ENCODE measurements around the gene HBG1. TPM values are rescaled to one million over a fixed set of nuclear protein-coding genes. Genes with fewer than 3 reads are reported as not detected.

The HBG1 gene
- total RNA-seq, 2 experiments from 2014 or later = not detected

DNA sequence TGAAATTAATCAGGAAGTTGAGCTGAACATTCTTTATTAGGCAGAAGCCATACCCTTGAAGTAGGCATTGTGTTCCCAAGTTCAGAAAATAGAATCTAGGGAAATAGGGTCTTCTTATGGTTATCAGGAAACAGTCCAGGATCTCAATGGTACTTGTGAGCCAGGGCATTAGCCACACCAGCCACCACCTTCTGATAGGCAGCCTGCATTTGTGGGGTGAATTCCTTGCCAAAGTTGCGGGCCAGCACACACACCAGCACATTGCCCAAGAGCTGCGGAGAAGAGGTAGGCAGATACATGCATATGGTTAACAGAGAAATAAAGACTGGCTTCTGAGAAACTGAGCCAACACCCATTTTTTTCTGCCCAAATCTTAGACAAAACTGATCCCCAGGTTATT, 16.8 kb downstream of the HBG1 start:
- no peaks in the 10 kb centered on the region for H3K9me2 ChIP-seq (ENCODE audit: insufficient read depth, low read length)
- no TSS peak for BruUV-seq (replicated peaks)
- TF ChIP-seq EZH2phosphoT487 (IDR thresholded peaks at IDR 0.05; ENCODE audit: borderline replicate concordance, low read depth, low read length) = no peak
- TF ChIP-seq, protein P1, sequence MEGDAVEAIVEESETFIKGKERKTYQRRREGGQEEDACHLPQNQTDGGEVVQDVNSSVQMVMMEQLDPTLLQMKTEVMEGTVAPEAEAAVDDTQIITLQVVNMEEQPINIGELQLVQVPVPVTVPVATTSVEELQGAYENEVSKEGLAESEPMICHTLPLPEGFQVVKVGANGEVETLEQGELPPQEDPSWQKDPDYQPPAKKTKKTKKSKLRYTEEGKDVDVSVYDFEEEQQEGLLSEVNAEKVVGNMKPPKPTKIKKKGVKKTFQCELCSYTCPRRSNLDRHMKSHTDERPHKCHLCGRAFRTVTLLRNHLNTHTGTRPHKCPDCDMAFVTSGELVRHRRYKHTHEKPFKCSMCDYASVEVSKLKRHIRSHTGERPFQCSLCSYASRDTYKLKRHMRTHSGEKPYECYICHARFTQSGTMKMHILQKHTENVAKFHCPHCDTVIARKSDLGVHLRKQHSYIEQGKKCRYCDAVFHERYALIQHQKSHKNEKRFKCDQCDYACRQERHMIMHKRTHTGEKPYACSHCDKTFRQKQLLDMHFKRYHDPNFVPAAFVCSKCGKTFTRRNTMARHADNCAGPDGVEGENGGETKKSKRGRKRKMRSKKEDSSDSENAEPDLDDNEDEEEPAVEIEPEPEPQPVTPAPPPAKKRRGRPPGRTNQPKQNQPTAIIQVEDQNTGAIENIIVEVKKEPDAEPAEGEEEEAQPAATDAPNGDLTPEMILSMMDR (conservative IDR thresholded peaks at IDR 0.05; ENCODE audit: low read length) = no peak
- H3K4me1 ChIP-seq (ENCODE audit: insufficient read depth, low read length, poor library complexity, severe bottlenecking) = no peaks in the 10 kb centered on the region
- CTCF ChIA-PET (ENCODE audit: unreplicated experiment) = no interaction called here
- intact Hi-C loops (cut with micrococcal nuclease; ENCODE audit: unreplicated experiment) = no loop called here
- H3K4me3 ChIP-seq (ENCODE audit: low read depth, low read length, poor library complexity, severe bottlenecking) = no peak overlapping the region
- H4K20me1 ChIP-seq (ENCODE audit: insufficient read depth, low read length) = no peaks in the 10 kb centered on the region
- H3K9me3 ChIP-seq (ENCODE audit: low read length) = no peaks in the 10 kb centered on the region
- H2AFZ ChIP-seq (ENCODE audit: low read length) = no peak overlapping the region
- no peak for DNase-seq (ENCODE audit: low spot score)
- POLR2A ChIA-PET = no interaction called here
- no peaks in the 10 kb centered on the region for H3K36me3 ChIP-seq (ENCODE audit: insufficient read depth, low read length)
- no peak overlapping the region for H3K27ac ChIP-seq (ENCODE audit: low read depth, low read length, poor library complexity, severe bottlenecking)
- no peaks in the 10 kb centered on the region for H3K79me2 ChIP-seq (ENCODE audit: insufficient read depth, low read depth, low read length)
- H3K4me2 ChIP-seq (ENCODE audit: low read length) = no peak overlapping the region

GRCh38 chr11:5232176-5232575, 17.5 kb downstream of the HBG1 start:
- Histone ChIP-seq H3K4me3 (ENCODE audit: low read depth, low read length, poor library complexity, severe bottlenecking) (no peak overlapping the region), H2AFZ (ENCODE audit: low read length) (no peak overlapping the region), H3K79me2 (ENCODE audit: insufficient read depth, low read depth, low read length) (no peaks in the 10 kb centered on the region), H3K9me3 (ENCODE audit: low read length) (no peaks in the 10 kb centered on the region), H3K9me2 (ENCODE audit: insufficient read depth, low read length) (no peaks in the 10 kb centered on the region), H3K4me1 (ENCODE audit: insufficient read depth, low read length, poor library complexity, severe bottlenecking) (no peaks in the 10 kb centered on the region), H3K36me3 (ENCODE audit: insufficient read depth, low read length) (no peaks in the 10 kb centered on the region), H4K20me1 (ENCODE audit: insufficient read depth, low read length) (no peaks in the 10 kb centered on the region), H3K27ac (ENCODE audit: low read depth, low read length, poor library complexity, severe bottlenecking) (no peak overlapping the region), H3K4me2 (ENCODE audit: low read length) (no peak overlapping the region)
- intact Hi-C loops (cut with micrococcal nuclease; ENCODE audit: unreplicated experiment) = no loop called here
- TF ChIP-seq, protein P1 (conservative IDR thresholded peaks at IDR 0.05; ENCODE audit: low read length) = no peak
- no peak for TF ChIP-seq EZH2phosphoT487 (IDR thresholded peaks at IDR 0.05; ENCODE audit: borderline replicate concordance, low read depth, low read length)
- BruUV-seq (replicated peaks) = no TSS peak
- ChIA-PET POLR2A (no interaction called here), CTCF (ENCODE audit: unreplicated experiment) (no interaction called here)
- no peak for DNase-seq (ENCODE audit: low spot score)

- no peak for TF ChIP-seq EZH2phosphoT487 (IDR thresholded peaks at IDR 0.05; ENCODE audit: borderline replicate concordance, low read depth, low read length)
- TF ChIP-seq, protein P1 (conservative IDR thresholded peaks at IDR 0.05; ENCODE audit: low read length) = no peak
- H2AFZ ChIP-seq (ENCODE audit: low read length) = no peak overlapping the region
- H3K4me1 ChIP-seq (ENCODE audit: insufficient read depth, low read length, poor library complexity, severe bottlenecking) = no peaks in the 10 kb centered on the region
- no peaks in the 10 kb centered on the region for H4K20me1 ChIP-seq (ENCODE audit: insufficient read depth, low read length)
- POLR2A ChIA-PET = interaction anchor here (0.6 kb wide), 1 partner anchor 1779 kb away, joined by 4 read pairs; no protein-coding TSS in a partner anchor
- no peak overlapping the region for H3K27ac ChIP-seq (ENCODE audit: low read depth, low read length, poor library complexity, severe bottlenecking)
- no peaks in the 10 kb centered on the region for H3K9me2 ChIP-seq (ENCODE audit: insufficient read depth, low read length)
- CTCF ChIA-PET (ENCODE audit: unreplicated experiment) = no interaction called here
- no peaks in the 10 kb centered on the region for H3K9me3 ChIP-seq (ENCODE audit: low read length)
- no peak for DNase-seq (ENCODE audit: low spot score)
- H3K4me2 ChIP-seq (ENCODE audit: low read length) = no peak overlapping the region
- no peaks in the 10 kb centered on the region for H3K79me2 ChIP-seq (ENCODE audit: insufficient read depth, low read depth, low read length)
- no TSS peak for BruUV-seq (replicated peaks)
- intact Hi-C loops (cut with micrococcal nuclease; ENCODE audit: unreplicated experiment) = no loop called here
- H3K4me3 ChIP-seq (ENCODE audit: low read depth, low read length, poor library complexity, severe bottlenecking) = no peak overlapping the region
- no peaks in the 10 kb centered on the region for H3K36me3 ChIP-seq (ENCODE audit: insufficient read depth, low read length)
Measured at GRCh38 chr11:5231111-5231510, 18.5 kb downstream of the HBG1 start.

Measured in OCI-LY7 (cell line).